Measurements from ENCODE around the gene DLG4.

Gene DLG4

DNA sequence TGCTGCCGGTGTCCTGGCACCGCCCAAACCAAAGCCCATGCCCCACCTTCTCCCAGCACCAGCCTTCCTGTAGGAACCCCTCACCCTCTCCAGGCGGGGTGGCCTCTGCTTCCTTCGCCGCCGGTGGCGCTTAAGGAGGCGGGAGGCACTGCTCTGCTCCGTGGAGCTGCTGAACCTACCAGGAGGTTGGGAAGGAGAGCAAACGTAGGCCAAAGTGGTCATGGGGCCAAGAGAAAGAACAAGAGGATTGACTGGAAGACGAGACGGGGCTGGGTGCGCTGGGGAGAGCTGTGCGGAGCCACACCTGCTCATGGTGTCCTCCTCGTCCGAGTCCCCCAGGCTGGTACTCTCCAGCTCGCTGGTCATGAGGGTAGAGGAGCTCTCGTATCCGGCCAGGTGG, 9.9 kb upstream of the DLG4 start:
- no peak for DNase-seq (ENCODE audit: low read depth in 3 of 3)

DNA sequence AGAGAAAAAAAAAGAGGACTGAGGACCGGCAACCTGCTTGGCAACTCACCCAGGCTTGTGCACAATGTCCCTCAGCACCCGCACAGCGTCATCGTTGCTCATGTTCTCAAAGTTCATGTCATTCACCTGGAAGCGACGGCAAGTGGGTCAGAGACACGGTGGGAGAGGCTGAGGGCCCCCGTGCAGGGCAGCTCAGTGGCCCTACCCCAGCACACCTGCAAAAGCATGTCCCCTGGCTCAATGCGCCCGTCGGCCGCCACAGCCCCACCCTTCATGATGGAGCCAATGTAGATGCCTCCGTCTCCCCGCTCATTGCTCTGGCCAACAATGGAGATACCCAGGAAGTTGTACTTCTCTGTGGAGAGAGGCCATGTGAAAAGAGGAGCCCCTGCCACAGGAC, 9.3 kb upstream of the DLG4 start:
- no peak for DNase-seq (ENCODE audit: low read depth in 3 of 3)

DNA sequence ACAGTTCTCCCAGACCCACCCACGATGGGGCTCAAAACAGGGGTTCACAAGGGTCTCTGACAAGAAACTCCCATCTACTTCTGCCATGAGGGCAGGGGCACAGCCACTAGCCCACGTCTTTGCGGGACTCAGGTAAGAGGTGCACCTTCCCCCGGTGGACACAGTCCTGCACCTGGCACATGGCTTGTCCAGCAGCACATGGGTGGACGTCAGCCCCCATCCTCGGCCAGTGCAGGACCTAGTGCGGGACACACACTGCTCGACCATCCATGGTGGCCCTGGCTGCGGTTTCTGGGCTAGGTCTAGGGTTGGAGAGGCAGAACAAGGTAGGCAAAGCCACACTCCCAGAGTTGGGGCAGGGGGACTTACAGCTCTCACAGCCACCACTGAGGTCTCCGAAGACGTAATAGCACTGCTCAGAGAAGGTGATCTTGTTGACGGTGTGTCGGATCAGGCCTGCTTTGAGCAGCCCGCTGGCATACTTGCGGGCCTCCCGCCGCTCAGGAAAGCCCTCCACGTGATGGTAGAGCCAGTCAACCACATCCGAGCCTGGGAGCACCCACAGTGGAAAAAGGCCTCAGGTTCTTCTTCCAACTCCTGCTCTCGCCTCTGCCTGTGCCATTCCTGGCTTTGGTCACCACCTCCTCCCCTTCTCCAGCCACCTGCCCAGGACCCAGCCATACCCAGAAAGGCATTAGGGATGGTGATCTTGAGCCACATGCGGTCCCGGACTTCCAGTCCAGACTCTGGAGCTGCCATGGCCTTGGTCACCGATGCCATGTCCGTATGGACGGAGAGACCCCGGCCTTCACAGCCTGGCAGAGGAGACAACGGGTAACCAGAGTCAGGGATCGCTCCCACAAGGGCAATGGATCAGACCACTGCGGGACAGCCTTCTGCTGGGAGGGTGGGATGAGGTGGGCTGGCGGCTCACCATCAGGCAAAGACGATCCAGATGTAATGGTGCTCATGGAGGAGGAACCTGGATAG, 7.4 kb upstream of the DLG4 start:
- no peak for DNase-seq (ENCODE audit: low read depth in 3 of 3)

DNA sequence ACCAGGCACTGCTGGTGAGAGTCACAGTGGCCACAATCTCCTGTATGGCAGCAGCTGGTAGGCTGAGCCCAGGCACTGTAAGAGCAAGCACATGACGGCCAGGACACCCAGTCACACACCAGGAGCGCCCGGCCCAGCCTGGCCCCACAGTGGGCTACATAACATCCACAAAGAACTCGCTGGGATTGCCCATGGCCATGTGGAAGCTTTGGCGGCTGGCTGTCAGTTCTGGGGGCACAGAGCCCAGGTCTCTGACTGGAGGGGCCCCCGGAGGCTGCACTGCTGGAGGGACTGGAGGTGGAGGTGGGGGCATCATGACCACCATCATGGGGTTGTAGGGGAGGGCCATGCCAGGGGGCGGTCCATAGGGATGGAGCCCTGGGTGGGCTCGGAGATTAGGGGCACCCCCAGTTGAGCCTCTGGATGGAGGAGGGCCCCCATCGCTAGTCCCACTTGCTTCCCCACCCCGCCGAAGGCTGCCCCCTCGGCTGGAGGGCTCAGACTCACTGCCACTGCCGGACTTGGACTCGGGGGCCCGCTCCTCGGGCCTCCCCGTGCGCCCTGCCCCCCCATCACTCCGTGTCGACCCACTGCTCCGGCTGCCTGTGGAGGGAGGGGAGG, 6.2 kb upstream of the DLG4 start:
- no peak for DNase-seq (ENCODE audit: low read depth in 3 of 3)

DNA sequence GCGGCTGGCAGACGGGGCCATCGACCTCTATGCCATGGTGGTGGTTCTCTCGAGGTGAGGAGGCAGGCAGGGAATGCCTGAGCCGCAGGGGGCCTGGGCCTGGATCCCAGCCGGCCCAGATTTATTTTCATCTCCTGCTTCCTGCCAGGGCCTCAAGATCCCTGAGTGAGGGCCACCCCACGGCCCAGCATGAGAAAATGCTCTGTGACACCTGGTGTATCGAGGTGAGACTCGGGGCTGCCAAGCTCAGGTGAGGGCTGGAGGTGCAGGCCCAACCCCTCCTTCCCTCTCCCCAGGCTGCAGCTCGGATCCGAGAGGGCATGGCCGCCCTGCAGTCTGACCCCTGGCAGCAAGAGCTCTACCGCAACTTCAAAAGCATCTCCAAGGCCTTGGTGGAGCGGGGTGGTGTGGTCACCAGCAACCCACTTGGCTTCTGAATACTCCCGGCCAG, 5.0 kb upstream of the DLG4 start:
- no peak for DNase-seq (ENCODE audit: low read depth in 3 of 3)

DNA sequence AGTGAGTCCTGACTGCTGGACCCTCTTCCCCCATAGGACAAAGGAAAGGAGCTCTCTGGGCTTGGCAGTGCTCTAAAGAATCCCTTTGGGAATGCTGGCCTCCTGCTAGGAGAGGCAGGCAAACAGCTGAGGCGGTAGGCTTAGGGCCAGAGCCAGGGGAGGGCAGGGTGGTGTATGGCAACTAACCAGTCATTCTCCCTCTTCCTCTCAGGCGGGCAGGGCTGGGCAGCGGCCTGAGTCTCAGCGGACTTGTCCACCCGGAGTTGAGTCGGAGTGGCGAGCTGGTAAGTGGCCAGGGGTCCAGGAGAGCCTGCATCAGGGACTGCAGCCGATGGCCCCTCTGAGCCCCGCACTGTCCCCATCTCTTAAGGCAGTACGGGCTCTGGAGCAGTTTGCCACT, 4.5 kb upstream of the DLG4 start:
- DNase-seq (ENCODE audit: low read depth in 3 of 3) = no peak

DNA sequence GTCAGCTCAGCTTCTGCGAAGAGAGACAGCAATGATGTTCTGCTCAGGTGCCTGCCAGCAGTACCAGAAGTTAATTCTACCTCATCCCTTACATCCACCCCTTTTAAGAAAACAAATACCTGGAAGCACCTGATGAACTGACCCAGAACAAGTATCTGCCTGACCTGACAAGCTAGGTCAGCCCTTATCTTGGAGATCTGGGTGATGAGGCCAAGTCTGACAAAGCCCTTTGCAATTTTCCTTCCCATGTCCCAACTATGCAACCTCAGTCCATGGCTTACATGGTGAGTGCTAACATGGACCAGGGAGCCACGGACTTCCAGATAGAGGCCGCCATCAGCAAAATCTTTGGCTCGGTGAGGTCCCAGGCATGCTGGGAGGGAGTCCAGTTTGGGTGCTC, 3.7 kb upstream of the DLG4 start:
- DNase-seq (ENCODE audit: low read depth in 3 of 3) = no peak

DNA sequence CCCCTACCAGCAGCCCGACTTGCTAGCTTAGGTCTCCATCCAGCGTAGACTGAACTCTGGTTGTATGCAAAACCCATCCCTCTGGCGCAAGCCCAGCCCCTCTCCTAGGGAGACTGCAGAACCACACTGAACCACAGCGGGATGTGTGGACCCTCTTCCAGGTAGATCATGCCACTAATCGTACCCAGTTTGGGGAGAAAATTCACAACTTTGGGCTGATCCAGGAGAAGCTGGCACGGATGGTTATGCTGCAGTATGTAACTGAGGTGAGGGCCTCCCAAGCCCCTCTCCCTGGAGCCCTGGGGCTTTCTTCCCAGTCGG, 3.3 kb upstream of the DLG4 start:
- DNase-seq (ENCODE audit: low read depth in 3 of 3) = no peak

DNA sequence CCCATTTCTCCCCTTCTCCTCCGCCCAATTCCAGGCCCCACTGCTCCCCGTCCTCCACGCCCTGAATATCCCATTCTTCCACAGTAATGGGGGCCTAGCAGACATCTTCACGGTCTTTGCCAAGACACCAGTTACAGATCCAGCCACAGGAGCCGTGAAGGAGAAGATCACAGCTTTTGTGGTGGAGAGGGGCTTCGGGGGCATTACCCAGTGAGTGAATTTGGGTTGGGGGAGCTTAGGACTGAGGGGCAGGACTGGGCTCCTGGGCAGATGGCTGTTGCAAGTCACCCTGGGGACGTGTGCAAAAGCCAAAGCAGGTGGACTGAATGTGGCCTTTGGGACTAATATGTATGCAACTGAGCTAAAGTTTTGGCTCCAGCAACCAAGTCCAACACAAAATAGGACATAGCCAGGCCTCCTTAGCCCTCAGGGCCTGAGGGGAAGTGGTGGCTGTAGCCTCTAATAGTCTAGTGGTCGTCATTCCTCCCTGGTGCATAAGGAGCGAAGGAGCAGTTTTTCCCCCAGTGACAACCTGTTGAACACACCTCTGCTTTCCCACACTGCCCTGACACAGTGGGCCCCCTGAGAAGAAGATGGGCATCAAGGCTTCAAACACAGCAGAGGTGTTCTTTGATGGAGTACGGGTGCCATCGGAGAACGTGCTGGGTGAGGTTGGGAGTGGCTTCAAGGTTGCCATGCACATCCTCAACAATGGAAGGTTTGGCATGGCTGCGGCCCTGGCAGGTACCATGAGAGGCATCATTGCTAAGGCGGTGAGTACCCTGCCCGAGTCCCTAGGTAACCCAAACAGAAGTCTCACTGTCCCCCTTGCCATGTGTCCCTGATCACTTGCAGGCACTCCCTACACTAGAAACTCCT, 2.7 kb upstream of the DLG4 start:
- no peak for DNase-seq (ENCODE audit: low read depth in 3 of 3)

DNA sequence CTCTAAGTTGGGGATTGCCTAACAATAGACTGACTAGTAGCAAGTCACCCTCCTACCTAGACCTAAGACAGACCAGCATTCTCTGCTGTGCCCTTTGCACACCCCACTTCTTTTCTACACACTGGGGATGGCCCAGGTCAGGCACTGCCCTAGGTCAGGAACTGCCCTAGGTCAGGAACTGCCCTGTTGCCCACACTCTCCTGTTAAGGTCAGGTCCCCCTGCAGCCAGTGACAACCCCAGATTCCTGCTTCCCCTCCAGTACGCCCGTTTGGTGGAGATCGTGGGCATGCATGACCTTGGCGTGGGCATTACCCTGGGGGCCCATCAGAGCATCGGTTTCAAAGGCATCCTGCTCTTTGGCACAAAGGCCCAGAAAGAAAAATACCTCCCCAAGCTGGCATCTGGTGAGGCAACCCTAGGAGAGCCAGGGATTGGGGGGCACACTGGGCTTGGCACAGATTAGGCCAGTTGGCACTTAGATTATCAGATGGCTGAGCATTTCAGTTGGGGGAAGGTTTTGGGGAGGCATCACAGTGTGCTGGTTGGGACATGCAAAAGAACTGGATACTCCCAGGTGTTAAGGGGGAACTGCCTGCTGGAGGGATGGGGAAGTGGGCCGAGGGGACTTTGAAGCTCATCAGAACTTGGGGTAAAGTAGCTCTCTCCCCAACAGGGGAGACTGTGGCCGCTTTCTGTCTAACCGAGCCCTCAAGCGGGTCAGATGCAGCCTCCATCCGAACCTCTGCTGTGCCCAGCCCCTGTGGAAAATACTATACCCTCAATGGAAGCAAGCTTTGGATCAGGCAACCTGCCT, 1.8 kb upstream of the DLG4 start:
- DNase-seq (ENCODE audit: low read depth in 3 of 3) = no peak

DNA sequence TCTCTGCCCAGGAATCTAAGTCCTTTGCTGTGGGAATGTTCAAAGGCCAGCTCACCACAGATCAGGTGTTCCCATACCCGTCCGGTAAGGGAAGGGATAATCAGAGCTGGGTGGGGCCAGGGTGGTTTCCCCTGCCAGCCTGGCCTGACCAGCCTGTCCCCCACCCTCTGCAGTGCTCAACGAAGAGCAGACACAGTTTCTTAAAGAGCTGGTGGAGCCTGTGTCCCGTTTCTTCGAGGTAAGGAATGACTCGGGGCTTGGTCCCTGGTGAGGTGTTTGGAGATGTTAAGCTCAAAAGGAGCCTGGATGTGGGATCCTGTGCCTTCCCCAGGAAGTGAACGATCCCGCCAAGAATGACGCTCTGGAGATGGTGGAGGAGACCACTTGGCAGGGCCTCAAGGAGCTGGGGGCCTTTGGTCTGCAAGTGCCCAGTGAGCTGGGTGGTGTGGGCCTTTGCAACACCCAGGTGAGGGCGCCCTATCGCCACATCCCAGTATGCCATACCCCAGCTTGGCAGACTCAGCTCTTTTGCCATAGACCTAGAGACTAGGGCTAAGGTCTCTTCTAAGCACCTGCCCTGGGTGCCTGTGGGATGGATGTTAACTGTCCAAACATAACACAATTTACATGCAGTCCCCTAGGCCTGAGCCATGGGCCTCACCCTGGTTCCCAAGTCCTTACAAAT, 1.1 kb upstream of the DLG4 start:
- peak in 2 of 3 experiments; percentile 22 to 51 for DNase-seq (ENCODE audit: low read depth in 3 of 3)

DNA sequence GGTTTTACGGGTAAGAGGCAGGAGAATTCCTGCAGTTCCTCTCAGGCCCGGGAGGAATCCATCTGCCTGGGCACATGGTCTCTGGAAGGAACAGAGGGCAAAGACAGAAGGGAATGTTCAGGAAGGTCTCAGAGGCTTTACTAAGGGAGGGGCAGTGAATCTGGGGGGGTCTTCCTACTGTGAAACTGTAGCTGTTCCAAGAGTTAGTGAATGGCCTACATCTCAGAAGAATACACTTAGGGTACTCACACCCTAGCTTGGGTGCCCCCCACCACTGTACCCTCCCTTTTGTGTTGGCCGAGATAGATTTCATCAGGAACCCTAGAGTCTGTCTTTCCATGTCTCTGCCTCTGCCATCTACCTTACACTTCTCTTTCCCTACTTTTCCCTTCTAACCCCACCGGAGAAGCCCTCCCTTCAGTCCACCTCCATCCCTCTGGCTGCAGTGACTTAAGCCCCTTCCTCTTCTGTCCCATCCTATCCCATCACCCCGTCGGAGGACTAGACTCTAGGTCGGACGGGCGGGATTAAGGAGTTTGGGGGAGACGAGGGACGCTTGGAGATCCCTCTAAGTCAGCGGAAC, 316 bp downstream of the DLG4 start:
- no peak for DNase-seq (ENCODE audit: low read depth in 3 of 3)

DNA sequence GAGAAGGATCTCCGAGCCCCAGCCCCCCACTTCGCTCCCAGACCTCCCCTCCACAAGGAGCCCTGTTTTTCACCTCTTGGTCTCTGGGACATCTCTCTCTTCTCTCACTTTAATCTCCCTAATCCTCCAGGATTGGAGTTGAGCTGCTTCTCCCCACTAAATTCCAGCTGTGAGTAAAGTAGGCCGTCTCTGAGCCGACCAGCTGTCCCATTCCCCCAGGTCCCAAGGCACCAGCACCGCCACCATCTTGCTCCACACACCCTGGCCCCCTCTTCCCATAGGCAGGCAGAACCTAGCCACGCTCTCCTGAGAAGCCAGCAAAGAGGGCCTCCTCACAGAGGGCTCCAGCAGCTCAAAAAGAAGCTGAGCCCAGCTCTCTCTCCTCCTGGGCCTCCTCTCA, 878 bp downstream of the DLG4 start:
- DNase-seq (ENCODE audit: low read depth in 3 of 3) = no peak

DNA sequence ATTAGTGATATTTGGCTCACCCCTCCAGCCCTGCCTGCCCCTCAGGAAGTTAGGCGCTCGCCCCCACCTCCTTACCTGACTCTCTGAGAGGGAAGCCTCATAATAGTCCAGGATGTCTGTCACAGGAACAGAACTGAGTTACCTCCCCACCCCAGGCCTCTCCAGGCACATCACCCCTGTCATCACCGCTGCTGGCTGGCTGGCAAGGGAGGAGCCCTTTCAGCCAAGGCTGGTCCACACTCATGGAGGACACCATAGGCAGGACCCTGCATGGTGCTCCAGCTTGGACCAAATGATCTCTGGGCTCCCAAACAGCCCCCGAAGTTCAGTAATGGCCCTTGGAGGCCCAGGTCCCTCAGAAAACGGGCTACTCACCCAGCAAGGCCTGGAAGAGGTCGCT, 1.5 kb downstream of the DLG4 start:
- no peak for DNase-seq (ENCODE audit: low read depth in 3 of 3)

DNA sequence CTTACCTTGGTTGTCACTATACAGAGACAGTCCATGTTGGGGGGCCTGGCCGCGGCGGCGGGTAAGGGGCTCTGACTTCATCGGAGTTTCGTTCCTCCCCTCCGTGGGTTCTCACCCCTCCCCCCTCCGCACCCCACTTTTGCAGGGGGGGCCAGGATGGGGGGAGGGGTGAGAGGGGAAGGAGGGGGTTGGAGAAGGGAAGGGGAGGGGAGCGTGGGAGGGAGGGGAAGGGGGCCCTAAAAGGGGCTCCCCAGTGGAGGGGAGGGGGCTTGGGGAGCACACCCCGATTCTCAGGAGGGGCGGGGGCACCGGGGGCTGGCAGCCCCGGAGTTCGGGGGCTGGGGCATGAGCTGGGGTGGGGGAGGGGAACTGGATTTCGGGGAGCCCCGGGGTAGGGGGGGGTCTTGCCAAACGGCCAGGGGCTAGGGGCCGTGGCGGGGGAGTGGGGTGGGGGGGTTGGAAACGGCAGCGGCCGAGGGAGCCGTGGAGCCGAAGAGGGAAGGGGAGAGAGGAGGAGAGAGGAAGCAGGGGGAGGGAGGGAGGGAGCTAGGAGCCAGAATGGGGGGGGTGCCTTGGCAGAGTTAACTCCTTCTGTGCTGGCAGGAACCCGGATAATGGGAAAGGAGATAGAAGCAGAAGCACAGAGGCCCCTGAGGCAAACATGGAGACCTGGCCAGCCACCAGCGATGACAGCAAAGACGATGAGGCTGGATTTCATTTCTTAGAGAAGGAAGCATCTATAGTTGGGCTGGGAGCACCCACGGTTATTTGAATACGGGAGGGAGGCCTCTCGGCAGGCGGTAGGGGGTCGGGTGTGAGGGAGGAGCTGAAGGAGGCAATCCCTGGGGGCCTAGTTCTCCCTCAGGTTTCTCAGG, 2.3 kb downstream of the DLG4 start:
- no peak for DNase-seq (ENCODE audit: low read depth in 3 of 3)

DNA sequence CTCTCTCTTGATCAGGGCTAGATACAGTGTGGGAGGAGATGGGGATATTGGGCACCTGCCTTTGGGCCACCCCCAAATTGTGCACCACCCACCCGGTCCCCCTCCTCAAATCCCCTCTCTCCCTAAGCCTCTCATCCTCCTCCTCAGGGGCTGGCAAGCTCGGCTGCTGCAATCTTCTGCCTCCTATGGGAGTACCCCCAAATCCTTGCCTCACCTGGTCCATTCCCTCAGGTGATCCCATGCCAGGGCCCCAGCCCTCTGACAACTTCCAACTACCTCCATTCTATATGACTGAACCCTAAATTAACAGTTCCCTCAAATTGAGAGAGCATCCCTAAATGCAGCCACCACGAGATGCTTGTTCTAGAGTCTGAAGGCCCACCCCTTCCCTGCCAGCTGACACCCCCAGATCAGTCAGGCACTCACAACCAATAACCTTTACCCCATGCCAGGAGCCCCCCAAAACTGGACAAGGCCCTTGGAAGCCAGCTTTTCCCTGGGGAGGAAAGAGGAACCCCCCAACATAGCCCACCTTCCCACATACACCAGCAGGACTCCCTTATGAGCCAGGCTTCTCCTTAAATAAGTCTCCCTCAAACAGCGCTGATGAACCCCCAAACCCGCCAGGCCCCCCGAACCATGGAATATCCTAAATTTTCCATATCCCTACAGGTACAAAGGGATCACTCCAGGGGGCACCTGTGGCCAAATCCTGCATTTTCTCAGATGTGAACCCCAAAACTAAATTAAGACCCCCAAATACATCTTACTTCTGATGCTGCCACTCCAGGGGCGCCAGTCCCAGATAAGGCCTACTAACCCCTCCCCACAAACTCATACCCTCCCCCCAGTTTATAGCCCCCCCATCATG, 3.2 kb downstream of the DLG4 start:
- DNase-seq (ENCODE audit: low read depth in 3 of 3) = no peak

DNA sequence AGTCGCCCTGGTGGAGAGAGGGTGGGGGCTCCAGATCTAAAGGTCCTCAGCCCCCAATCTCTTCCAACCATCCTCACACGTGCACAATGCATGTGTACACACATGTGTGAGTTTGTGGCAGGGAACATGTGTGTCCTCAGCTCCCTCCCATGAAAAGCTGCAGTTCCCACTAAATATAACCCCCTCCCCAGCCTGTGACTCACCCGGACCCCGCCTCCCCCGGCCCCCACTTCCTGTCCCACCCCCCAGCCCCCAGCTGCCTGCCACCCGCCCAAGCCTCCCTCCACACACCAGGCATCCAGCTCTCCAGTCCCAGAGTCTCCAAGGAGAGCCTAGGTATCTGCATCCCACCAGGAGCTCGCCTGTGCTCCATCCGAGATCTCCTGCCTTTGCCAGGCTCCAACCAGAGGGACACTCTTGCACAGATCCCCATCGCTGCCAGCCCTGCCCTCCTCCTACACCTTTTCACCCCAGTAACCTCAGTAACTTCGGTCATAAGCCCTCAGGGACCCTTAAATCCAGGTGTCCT, 3.9 kb downstream of the DLG4 start:
- no peak for DNase-seq (ENCODE audit: low read depth in 3 of 3)

DNA sequence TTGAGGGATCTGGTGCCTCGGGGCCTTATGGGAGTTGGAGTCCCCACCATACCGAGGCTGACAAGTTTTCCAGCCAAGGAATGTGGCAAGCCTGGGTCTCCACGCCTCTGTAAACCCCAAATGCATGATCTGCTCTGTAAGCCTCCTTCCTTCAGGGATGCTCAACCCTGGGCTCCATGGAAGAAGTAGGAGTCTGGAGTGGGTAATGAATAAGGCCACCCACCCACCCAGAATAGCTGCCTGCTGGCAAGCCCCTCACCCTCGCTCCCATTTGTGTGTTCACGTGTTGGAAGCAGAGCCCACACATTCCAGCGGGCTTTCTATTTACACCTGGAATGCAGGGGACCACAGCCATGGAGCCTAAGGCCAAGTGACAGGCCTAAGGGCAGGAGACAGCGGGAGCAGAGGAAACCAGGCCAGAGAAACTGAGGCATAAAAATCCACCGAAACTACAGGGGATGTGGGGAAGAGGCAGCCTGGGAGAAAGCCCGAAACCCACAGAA, 4.4 kb downstream of the DLG4 start:
- no peak for DNase-seq (ENCODE audit: low read depth in 3 of 3)
